Endothelial cell of umbilical vein (primary cell): ENCODE results near the gene OCIAD2. TPM values are rescaled to one million over a fixed set of nuclear protein-coding genes. Genes with fewer than 3 reads are reported as not detected.
"Not testable (repeated sequence)": the region's sequence is repeated elsewhere in the genome, so short reads cannot be mapped to it uniquely, and the experiment has no call there.

Experiments used
- BruUV-seq: library from RNA; stranded (reverse); fragments of 400-500 nt; replicated peaks from 2 replicates; lab custom pipeline; 2021; lab: Mats Ljungman, UMichigan
- CTCF ChIA-PET: fragments of 300-600, 350-600 bp; sonication (Branson Sonifier 250); formaldehyde crosslinking; loops from one replicate; lab custom pipeline; 2021; ENCODE audit warnings: antibody characterized with exemption, inconsistent platforms; lab: Charles Lee
- POLR2A ChIA-PET: fragments of 300-600, 350-600 bp; sonication (Branson Sonifier 250); formaldehyde crosslinking; loops from one replicate; lab custom pipeline; 2021; ENCODE audit warnings: antibody characterized with exemption, inconsistent platforms; lab: Charles Lee
- DNase-seq: peaks from one replicate; pipeline ENCODE4 v3.0.0-alpha.2; 2011; ENCODE audit warnings: low read depth, low spot score
- FAIRE-seq: peaks from 2 replicates; lab custom pipeline; 2011; peaks lifted over from hg19 to GRCh38; lab: Jason Lieb, UNC
- H2AFZ ChIP-seq: 2 replicates; pipeline ENCODE4 v1.6.0; 2012; ENCODE audit warnings: low read depth, low read length, control low read depth, inconsistent platforms
- H3K27ac ChIP-seq: 2 replicates; pipeline ENCODE4 v1.5.1; 2011; ENCODE audit warnings: low read depth, mild to moderate bottlenecking, control low read depth, low read length, moderate library complexity; ENCODE audit not compliant: insufficient read depth
- H3K27me3 ChIP-seq, 2 experiments: 2 replicates each; pipeline versions ENCODE4 v1.6.0 to v1.6.1; 2011; ENCODE audit warnings: low read length in 2 of 2, mixed read lengths in 1 of 2; ENCODE audit not compliant: control insufficient read depth in 2 of 2, insufficient read depth in 2 of 2
- H3K36me3 ChIP-seq, 2 experiments: 2 replicates in 1 of 2; 3 replicates in 1 of 2; pipeline ENCODE4 v1.5.1; 2011; ENCODE audit warnings: low read length in 2 of 2, mild to moderate bottlenecking in 1 of 2, moderate library complexity in 1 of 2; ENCODE audit not compliant: control insufficient read depth in 2 of 2, insufficient read depth in 2 of 2; ENCODE audit errors: extremely low read depth in 1 of 2
- H3K4me1 ChIP-seq: 3 replicates; pipeline ENCODE4 v1.5.1; 2011; ENCODE audit warnings: mild to moderate bottlenecking, low read length; ENCODE audit not compliant: control insufficient read depth, insufficient read depth; ENCODE audit errors: extremely low read depth
- H3K4me2 ChIP-seq: 2 replicates; pipeline ENCODE4 v1.6.1; 2011; ENCODE audit warnings: low read length, control low read depth, mixed read lengths; ENCODE audit not compliant: insufficient read depth
- H3K4me3 ChIP-seq, 3 experiments: fragments of 200-600 bp in 1 of 3; sonication (generic), shearing (Covaris generic) in 1 of 3; replicated peaks in 1 of 3; 2 replicates each; pipeline ENCODE4 v1.5.1; 2011 to 2016; ENCODE audit warnings: control low read depth in 3 of 3, low read length in 3 of 3, mild to moderate bottlenecking in 2 of 3, inconsistent platforms in 1 of 3, low read depth in 1 of 3, moderate library complexity in 1 of 3; ENCODE audit not compliant: insufficient read depth in 1 of 3
- H3K79me2 ChIP-seq: 2 replicates; pipeline ENCODE4 v1.6.0; 2012; ENCODE audit warnings: low read length, inconsistent platforms; ENCODE audit not compliant: control insufficient read depth, insufficient read depth
- H3K9ac ChIP-seq: replicated peaks from 2 replicates; pipeline ENCODE3; 2011; ENCODE audit warnings: low read length, control low read depth; ENCODE audit not compliant: insufficient read depth; ENCODE audit errors: extremely low read depth
- H3K9me1 ChIP-seq: replicated peaks from 3 replicates; pipeline ENCODE4 v1.6.0; 2011; ENCODE audit warnings: mild to moderate bottlenecking, low read length; ENCODE audit not compliant: control insufficient read depth, insufficient read depth; ENCODE audit errors: extremely low read depth
- H3K9me3 ChIP-seq: replicated peaks from 2 replicates; pipeline ENCODE4 v1.5.1; 2012; ENCODE audit warnings: low read length, inconsistent platforms; ENCODE audit not compliant: control insufficient read depth, insufficient read depth
- H4K20me1 ChIP-seq: replicated peaks from 2 replicates; pipeline ENCODE3; 2011; ENCODE audit warnings: mild to moderate bottlenecking, low read length; ENCODE audit not compliant: control insufficient read depth, insufficient read depth; ENCODE audit errors: extremely low read depth
- CTCF ChIP-seq, 2 donors: IDR thresholded peaks; 1 replicate in 1 of 2; 2 replicates in 1 of 2; pipeline ENCODE4 v1.5.1; 2011; ENCODE audit warnings: low read length in 2 of 2, mild to moderate bottlenecking in 2 of 2, moderate library complexity in 2 of 2, control low read depth in 1 of 2, inconsistent platforms in 1 of 2, low read depth in 1 of 2; ENCODE audit not compliant: insufficient read depth in 1 of 2; ENCODE audit errors: extremely low read depth in 1 of 2
- GATA2 ChIP-seq: IDR thresholded peaks from 2 replicates; pipeline ENCODE4 v1.7.0; 2011; ENCODE audit warnings: low read depth, mild to moderate bottlenecking, moderate library complexity, mixed read lengths, low read length; ENCODE audit not compliant: insufficient read length, insufficient read depth
- dilution Hi-C: fragments of 300-500 bp; cut with MboI; formaldehyde crosslinking; loops from one replicate; pipeline ENCODE4 v1.15.0; 2019; ENCODE audit warnings: low sequenced_read_pairs; ENCODE audit not compliant: extremely low pct_ligation_motif_present
- intact Hi-C: fragments of 100-400 bp; cut with micrococcal nuclease; formaldehyde crosslinking; loops from one replicate; pipeline ENCODE4 v1.10.0; 2022
- polyA plus RNA-seq, 4 experiments: library from polyadenylated mRNA; depleted of rRNA in 3 of 4; stranded (reverse) in 3 of 4; unstranded in 1 of 4; fragments of >200 nt; gene quantifications; 2 replicates each; pipeline versions ENCODE4 v1.2.1 to v1.2.3, GENCODE V29; 2011 to 2012; ENCODE audit warnings: missing spikeins in 1 of 4
- total RNA-seq: library from RNA; stranded (reverse); gene quantifications from 2 replicates; pipeline ENCODE4 v1.2.3, GENCODE V29; 2021

Gene OCIAD2
- total and polyA plus RNA-seq, 2 donors (not counting 3 experiments of a cell fraction or from before 2014, with no cell fraction given): 99.0 to 119 TPM

- no peaks in the 10 kb centered on the region for H3K4me1 ChIP-seq
- no peak overlapping the region for H2AFZ ChIP-seq
- no peaks in the 10 kb centered on the region for H3K36me3 ChIP-seq
- no peaks in the 10 kb centered on the region for H4K20me1 ChIP-seq
- DNase-seq (no peak), FAIRE-seq (no peak)
- H3K9me3 ChIP-seq: no peaks in the 10 kb centered on the region
- no peaks in the 10 kb centered on the region for H3K9me1 ChIP-seq
- intact Hi-C loops (loop anchor here (2.0 kb wide), 1 partner anchor 85 kb away; no protein-coding TSS in a partner anchor), dilution Hi-C loops (no loop called here)
- TF ChIP-seq GATA2 (no peak), CTCF (IDR thresholded peaks at IDR 0.05; ENCODE audit: extremely low read depth in 1 of 2, insufficient read depth in 1 of 2, low read depth in 1 of 2, low read length in 2 of 2) (no peak)
- H3K4me2 ChIP-seq: no peak overlapping the region
- no peak overlapping the region for H3K9ac ChIP-seq
- no peak overlapping the region for H3K4me3 ChIP-seq
- BruUV-seq: no TSS peak
- no peak overlapping the region for H3K27ac ChIP-seq
- no peaks in the 10 kb centered on the region for H3K27me3 ChIP-seq
- no peaks in the 10 kb centered on the region for H3K79me2 ChIP-seq
- ChIA-PET POLR2A (no interaction called here), CTCF (no interaction called here)
Observed at GRCh38 chr4:48877827-48878535, 28.6 kb downstream of the OCIAD2 start.

GRCh38 chr4:48864696-48865095 lies 41.9 kb downstream of the OCIAD2 start:
- FAIRE-seq, H2AFZ ChIP-seq, H3K4me1 ChIP-seq, H4K20me1 ChIP-seq, CTCF ChIA-PET, H3K4me2 ChIP-seq, H3K4me3 ChIP-seq, dilution Hi-C loops, H3K27me3 ChIP-seq, H3K27ac ChIP-seq, H3K36me3 ChIP-seq, H3K9me3 ChIP-seq, H3K79me2 ChIP-seq, intact Hi-C loops, BruUV-seq, H3K9ac ChIP-seq, POLR2A ChIA-PET, H3K9me1 ChIP-seq, DNase-seq: not testable (repeated sequence)
